GM12872 (cell line): ENCODE measurements around the gene TFAP2B.

Experiments
- CTCF ChIP-seq: IDR thresholded peaks from 3 replicates; pipeline ENCODE4 v1.5.1; 2011; ENCODE audit warnings: low read depth, mild to moderate bottlenecking, low read length, moderate library complexity; ENCODE audit not compliant: insufficient read depth

The TFAP2B gene

GRCh38 chr6:50804283-50804682 lies 14.4 kb upstream of the TFAP2B start:
- TF ChIP-seq CTCF, result no peak

- TF ChIP-seq CTCF, result no peak
These were observed 11.6 kb upstream of the TFAP2B start for GRCh38 chr6:50807035-50807434.

GRCh38 chr6:50815436-50816114 lies 3.1 kb upstream of the TFAP2B start:
- peak; percentile 40; the same call in 1 of the 3 replicates for TF ChIP-seq CTCF

- peak; percentile 64 for TF ChIP-seq CTCF
These were observed 2.5 kb upstream of the TFAP2B start for GRCh38 chr6:50816115-50816675.

GRCh38 chr6:50816947-50817645 lies 1.6 kb upstream of the TFAP2B start:
- no peak for TF ChIP-seq CTCF

- TF ChIP-seq CTCF, result no peak
These were observed 1.1 kb upstream of the TFAP2B start for GRCh38 chr6:50817646-50817950.

- TF ChIP-seq CTCF, result no peak
These were observed 651 bp upstream of the TFAP2B start for GRCh38 chr6:50818020-50818419.
